Colon (tissue), 2 donors: ENCODE results near the gene SBK1.

Experiments used
- FAIRE-seq: peaks from 2 replicates; lab custom pipeline; 2012; peaks lifted over from hg19 to GRCh38; lab: Jason Lieb, UNC
- donor health status: control.
- donor health status: control.

SBK1 gene

DNA sequence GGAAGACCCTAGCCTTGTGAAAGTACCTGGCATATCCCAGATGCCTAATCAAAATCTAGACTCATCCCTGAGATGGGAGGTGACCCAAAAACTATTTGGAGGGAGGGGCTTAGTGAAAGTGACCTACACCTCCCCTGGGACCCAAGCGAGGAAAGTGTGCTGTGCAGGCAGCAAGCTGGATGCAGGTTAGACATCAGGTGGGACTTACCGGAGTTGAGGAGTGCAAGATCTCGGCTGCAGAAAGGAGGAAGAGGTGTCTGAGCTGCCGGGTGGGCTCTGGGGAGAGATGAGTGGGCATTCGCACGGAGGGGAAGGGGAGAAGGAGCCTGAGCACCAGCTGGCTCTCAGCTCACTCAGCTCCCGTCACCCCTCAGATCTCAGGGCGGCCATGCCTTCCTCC, 10.3 kb upstream of the SBK1 start:
- no peak for FAIRE-seq

DNA sequence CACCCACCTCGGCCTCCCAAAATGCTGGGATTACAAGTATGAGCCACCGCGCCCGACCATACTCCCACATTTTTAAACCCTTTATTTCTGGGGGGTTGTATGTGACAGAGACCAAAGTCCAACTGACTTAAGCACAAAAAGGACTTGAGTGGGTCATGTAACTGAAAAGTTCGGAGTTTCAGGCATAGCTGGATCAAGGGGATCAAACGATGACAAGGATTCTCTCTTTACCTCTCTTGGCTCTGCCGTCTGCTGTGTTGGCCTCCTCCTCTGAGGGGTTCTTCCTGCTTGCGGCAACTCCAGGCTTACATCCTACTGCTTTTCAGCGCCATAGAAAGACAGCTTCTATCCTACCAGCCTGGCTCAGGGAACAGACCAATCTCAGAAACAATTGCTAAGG, 9.2 kb upstream of the SBK1 start:
- no peak for FAIRE-seq

DNA sequence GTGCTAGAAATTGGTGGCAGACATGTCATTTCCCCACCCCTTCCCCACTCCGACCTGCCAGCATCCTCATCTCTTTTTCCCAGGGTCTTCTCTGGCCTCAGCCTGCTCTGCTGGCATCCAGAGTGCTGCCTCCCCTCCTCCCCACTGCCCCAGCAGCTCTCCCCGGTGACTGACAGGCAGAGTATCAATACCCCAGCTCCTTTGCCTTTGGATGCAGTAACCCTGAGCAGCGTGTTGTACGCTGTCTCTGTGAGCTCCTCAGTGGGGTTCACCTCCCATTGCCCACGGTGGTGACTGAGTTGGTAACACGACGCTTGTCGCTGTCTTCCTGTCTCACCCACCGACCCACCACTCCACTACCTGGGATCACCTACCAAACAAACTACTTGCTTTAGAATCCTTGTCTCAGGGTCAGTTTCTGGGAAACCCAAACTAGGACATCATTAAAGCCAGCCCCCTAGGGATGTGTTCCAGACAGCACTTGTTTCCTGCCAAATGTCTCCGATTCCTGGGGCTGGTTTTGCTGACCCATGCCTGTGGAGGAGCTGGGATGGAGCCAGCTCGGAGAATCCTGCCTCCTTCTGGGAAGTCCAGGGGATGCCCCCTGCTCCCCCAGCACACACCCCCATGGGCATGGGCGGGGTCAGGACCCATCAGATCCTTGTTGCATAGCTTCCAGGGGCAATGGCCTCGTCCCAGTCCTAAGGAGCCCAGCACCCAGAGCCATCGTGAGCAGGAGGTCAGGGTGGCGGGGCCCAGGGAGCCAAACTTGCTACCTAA, 8.3 kb upstream of the SBK1 start:
- FAIRE-seq = no peak

DNA sequence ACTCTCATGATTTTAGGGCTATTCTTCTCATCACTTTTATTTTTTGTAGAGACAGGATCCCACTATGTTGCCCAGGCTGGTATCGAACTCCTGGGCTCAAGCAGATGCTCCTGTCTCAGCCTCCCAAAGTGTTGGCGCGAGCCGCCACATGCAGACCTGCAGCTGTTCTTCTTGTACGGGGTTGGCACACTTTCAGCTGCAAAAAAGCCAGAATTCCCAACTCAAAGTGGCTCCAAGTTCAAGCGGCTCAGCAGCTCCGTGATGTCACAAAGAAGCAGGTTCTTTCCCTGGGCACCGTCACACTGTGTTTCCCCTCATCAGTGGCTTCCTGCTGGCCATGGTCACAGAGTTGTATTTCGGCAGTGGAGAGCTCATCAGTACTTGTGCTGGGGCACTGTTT, 6.7 kb upstream of the SBK1 start:
- no peak for FAIRE-seq

DNA sequence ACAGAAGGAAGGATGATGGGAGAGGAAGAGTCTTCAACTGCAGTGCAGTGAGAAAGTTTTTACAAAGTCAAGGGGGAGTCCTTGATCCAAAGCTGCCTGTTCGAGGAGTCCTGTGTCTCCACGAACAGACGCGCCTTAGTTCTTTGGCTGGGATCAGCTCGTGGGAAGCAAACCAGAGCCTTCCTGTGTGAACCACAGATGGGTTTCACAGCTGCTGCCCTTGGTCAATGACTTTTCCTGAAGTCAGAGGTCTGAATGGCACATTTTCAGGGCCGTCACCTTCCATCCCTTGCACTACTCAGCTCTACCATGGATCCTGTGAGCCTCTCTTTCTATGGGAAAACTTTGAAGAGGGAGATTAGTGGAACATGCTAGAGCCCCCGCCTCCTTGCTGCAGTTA, 4.2 kb upstream of the SBK1 start:
- FAIRE-seq = no peak

DNA sequence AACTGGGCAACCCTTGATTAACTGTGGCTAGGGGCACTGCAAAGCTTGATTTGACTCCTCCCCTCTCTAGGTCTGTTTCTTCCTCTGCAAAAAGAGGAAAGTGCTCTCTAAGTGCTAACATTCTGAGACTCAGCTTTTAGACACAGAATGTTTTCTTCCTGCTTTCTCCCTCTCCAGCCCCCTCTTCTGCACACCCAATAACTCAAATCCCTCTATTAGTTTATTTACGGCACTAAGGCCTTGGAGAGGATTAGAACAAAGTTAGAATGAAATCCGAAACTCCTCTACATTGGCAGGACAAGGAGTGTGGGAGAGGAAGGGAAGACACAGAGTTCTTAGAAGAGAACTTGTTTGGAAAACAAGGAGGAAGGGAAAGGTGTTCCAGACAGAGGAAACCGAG, 3.3 kb upstream of the SBK1 start:
- no peak for FAIRE-seq

DNA sequence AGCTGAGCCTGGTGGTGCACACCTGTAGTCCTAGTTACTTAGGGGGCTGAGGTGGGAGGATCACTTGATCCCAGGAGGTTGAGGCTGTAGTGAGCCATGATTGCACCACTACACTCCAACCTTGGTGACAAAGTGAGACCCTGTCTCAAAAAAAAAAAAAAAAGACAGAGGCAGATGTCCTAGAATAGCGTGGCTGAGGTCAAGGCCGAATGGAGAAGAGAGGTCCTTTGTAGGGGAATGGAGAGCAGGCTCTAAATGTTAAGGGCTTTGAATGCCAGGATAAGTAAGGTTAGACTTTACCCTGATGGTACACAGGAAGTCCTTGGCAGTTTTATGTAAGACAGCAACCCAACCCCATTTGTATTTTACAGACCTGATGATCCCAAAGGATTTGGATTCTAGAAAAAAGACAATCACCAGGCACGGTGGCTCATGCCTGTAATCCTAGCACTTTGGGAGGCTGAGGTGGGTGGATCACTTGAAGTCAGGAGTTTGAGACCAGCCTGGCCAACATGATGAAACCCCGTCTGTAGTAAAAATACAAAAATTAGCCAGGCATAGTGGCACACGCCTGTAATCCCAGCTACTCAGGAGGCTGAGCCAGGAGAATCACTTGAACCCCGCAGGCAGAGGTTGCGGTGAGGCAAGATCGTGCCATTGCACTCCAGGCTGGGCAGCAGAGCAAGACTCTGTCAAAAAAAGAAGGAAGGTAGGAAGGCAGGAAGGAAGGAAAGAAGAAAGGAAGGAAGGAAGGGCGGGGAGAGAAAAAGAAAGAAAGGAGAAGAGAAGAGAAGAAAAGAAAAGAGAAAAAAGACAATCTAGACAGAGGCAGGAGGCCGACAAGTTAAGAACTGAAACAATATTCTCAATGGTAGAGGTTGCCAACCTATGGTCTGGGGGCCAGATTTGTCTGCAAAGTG, 2.1 kb upstream of the SBK1 start:
- no peak for FAIRE-seq

DNA sequence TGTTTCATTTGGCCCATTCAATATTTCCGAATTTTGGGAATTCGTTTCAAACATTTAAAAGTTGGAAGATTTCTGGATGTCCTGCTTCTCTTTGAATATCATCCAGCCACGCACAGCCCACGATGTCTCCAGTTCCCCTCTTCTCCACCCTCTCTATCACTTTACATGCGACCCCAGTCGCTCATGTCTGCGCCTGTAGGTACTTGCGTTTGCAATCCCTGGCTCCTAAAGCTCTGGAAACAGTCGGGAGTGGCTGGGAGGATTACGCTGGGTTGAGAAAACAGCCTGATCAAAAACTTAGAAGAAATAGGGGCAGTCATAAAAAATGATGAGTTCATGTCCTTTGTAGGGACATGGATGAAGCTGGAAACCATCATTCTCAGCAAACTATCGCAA, 1.5 kb upstream of the SBK1 start:
- no peak for FAIRE-seq

DNA sequence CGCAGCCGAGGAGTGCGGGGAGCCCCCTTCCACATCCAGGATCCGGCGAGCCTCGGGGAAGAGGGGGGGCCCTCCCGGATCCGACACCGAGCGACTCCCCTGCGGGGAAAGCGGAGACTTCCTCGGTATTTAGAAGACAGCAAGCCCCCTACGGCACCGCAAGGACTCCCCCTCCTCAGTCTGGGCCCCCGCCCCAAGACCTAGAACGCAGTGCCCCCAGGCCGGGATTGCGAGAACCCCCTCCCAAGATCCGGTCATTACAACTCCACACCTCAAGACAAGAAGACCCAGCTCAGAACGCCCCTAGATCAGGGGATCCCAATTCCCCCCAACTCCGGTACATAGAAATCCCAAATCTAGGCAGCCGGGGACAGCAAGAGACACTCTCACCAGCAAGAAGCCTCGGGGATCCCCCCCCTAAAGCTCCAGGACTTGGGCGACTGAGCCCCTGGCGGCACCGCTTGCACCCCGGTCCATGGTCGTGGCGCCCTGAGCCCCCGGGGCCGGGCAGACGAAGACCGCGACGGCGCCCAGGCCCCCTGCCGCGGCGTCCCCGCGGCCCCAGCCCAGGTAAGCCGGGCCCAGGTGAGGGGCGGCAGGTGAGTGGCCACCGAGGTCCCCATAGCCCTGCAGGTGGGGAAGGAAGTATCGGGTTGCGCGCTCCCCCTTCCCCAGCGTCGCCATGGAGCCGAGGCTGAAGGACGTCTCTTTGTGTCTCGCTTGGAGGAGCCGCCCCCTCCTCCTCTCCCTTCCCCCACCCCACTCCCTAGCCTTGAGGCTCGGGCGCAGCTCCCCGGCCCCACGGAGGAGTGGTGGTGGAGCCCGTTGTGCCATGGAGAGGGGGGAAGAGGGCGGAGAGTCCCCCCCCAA, 641 bp downstream of the SBK1 start:
- no peak for FAIRE-seq

DNA sequence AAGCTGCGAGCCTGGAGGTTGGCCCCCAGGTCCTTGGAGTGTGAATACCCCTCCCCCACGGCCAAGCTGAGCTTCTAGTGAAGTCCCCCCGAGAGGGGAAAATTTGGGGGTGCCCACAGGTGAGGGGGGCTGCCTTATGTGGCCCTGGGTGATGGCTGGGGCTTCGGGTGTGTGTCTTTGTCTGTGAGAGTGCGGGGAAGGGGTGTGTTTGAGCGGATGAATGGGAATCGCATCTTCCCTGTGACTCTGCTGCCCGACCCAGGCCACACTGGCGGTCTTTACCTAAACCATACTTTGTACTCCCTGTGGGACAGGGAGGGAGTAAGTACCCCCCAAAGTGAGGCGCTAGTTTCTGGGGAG, 1.3 kb downstream of the SBK1 start:
- FAIRE-seq = no peak

DNA sequence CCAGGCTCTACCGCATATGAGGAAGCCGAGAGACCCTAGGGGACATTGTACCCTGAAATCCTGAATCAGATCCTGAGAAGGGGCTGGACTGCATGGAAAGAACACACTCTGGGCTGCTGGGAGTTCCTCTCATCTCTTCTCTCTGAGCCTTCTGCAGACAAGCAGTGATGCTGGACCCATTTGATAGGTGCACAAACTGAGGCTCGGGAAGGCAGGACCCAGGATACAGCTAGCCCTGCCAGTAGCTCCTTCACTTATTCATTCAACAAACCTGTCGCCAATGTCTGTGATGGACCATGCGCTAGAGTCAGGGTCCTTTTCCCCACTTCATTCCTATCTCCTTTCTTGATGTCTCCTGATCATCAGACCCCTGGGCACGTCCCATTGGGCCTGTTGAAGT, 1.9 kb downstream of the SBK1 start:
- FAIRE-seq = no peak

DNA sequence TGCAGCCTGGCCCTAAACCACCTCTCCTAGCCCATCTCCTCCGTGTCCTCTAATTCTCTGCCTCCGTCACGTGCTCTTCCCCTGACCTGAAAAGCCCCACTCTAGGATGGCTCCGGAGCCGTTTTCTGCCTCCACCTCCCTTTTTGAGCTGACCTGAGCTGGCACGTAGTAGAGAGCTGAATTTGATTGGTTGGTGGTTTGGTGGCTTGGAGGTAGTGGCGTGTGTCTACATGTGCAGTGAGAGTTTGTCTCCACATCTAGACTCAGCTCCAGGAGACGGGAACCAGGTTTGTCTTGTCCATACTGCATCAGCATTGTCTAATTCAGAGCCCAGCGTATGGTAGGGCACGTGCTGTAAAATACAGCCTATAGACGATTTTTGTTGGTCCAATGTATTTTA, 3.0 kb downstream of the SBK1 start:
- no peak for FAIRE-seq

DNA sequence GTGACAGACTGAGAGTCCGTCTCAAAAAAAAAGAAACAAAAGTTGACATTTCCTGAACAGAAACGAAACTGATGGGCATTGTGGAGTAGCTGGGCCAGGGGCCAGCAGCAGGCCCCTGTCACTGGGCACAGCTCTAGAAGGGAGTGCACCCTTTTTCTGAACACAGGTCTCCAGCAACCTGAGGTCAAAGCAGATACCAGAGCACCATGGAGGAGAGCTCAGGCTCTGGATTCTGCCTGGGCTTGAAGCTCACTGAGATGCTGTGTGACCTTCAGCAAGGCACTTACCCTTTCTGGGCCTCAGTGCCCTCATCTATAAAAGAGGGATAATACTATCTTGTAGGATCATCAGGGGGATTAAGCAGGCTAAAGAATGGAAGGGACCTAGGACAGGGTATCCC, 5.0 kb downstream of the SBK1 start:
- no peak for FAIRE-seq

DNA sequence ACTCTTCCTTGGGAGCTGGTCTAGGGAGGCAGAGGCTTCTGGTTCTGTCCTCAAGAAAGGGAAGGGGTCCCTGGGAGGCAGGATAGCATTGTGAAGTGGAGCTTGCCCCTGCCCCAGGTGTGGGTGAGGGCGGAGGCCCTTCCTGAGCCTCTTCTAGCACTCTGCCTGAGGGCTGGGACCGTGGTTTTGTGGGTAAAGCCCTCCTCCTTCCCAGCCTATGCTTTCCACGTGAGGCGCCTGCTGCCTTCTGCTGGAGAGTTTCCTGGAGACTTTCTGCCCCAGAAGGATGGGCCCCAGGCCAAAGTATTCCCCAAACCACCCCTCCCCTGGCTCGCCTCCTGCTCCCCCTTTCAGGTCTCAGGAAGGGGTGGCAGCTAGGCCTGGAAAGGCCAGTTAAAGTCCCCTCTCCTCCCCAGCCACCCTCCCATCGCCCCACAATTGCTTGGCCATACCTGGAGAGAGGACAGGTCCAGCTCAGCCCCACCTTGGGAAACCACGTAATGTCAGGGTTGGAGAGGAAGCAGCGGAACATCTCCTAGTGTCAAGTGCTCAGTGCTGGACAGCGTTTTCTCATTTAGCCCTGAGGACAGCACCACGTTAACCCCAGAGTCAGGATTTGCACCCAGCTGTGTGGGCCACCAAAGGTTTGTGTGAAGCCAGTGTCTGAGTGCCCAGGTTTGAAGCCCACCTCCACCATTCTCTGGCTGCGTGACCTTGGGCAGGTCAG, 5.6 kb downstream of the SBK1 start:
- FAIRE-seq = no peak

DNA sequence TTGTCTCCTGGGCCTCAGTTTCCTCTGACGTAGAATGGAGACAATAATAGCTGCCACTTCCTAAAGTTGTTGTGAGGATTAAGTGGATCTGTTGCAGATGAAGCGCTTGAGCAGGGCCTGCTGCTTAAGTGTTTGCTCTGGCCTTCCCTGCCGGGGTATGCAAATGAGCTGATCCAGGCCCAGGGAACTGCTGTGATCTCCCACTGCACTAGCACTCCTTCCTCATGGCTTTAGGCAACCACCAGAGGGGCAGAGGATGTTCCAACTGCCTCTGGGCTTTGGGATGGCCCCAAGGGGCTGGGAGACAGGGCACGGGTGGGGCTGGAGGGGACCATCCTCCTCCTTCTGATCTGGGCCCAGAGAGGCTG, 6.2 kb downstream of the SBK1 start:
- FAIRE-seq = no peak

DNA sequence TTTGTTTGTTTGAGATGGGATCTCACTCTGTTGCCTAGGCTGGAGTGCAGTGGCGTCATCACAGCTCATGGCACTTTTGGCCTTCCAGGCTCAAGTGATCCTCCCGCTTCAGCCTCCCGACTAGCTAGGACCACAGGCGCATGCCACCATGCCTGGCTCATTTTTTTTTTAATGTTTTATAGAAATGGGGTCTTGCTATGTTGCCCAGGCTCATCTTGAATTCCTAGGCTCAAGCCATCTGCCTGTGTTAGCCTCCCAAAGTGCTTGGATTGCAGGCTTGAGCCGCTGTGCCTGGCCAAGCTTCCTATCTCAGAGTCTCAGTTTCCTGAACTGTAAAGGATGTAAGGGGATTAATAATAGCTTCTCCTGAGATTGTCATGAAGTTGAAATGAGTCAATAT, 8.0 kb downstream of the SBK1 start:
- FAIRE-seq = no peak

DNA sequence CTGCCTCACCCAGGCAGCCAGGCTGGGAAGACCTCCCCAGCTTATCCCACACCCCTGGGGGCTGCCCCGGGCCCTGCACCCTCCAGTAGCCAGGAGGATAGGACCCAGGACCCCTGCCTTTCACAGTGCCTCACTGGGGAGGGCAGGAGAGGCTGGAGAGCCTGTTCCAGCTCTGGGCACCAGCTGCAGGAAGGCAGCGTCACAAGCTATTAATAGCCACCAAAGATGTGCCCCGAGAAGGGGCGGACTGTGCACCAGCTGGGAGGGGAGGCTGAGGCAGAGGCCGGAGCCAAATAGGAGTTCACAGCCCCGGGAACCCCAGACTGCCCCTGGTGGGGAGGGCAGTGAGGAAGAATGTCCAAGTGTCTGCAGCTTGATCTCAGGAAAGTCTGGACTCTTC, 8.8 kb downstream of the SBK1 start:
- FAIRE-seq = no peak

DNA sequence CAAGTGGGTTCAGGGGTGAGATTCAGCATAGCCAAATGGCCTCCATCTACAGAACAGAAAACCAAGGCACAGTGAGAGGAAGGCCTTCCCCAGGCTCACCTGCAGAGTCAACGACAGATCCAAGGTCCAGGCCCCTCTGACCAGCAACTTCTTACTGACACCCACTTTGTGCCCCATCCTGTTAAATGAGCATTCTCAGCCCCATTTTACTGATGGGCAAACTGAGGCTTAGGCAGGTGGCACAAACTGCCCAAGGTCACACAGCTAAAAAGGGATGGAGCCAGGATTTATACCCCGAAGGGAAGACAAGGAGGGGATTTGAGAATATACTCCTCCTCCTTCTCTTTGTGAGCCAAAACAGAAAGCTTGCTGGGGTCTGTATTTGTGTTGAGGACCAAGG, 9.3 kb downstream of the SBK1 start:
- FAIRE-seq = no peak

DNA sequence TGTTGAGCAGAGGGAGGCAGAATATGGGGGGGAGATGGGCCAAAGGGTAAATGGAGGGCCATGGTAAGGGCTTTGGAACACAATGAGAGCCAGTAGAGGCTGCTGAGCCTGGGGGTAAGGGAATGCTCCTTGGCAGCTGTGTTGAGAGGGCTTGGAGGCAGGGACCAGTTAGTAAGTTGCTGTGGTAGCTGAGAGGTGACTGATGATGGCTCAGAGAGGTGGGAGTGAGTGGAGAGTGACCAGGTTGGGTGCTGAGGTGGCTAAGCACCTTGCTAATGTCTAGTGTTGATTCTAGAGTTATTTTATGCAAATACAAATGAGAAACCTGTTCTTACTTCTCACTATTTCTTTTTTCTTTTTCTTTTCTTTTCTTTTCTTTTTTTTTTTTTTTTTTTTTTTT, 10.8 kb downstream of the SBK1 start:
- FAIRE-seq = no peak

DNA sequence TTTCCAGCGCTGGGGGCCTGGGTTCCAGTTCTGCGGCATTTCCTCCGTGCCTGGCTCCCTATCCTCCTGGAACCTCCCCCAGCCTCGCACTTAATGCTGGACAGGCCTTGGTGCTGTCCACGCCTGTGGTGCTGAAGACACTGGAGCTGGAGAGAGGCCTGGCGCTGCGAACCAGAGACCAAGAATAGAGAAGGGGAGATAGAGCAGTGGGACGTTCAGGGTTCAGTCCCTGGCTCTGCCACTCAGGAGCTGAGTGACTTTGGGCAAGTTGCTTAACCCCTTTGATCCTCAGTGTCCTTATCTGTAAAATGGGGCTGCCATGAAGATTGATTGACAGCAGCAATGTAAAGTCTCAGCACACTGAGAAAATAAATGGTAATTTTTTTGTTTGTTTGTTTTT, 11.9 kb downstream of the SBK1 start:
- no peak for FAIRE-seq

DNA sequence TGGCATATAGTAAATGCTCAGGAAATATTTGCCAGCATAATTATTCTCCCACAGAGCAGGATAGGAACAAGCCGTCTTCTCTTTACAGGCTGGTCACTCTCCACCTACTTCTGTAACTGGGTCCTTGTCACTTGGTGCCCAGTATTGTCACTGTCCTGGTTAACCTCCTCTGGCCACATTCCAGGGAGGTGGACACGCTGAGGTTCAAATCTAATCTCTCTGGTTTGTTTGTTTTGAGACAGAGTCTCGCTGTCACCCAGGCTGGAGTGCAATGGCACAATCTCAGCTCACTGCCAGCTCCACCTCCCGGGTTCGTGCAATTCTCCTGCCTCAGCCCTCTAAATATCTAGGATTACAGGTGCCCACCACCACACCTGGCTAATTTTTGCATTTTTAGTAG, 15.6 kb downstream of the SBK1 start:
- no peak for FAIRE-seq
